Gastrocnemius medialis (tissue), 4 donors: Measurements from ENCODE around the gene SEPTIN5.

Experiments
- CTCF ChIP-seq, 5 experiments: fragments of 450-650 bp in 3 of 5; fragments of 200-600 bp in 2 of 5; sonication (generic) in 2 of 5; IDR thresholded peaks in 4 of 5; conservative IDR thresholded peaks in 1 of 5; 1 replicate in 4 of 5; 2 replicates in 1 of 5; pipeline ENCODE4 v1.5.1; 2016 to 2019; ENCODE audit warnings: antibody characterized with exemption in 5 of 5, mild to moderate bottlenecking in 3 of 5, moderate library complexity in 3 of 5
- POLR2A ChIP-seq, 2 donors: fragments of 450-650 bp; IDR thresholded peaks; one replicate each; pipeline ENCODE4 v1.6.1; 2017; ENCODE audit warnings: antibody characterized with exemption in 2 of 2, mild to moderate bottlenecking in 2 of 2, moderate library complexity in 2 of 2

DNA sequence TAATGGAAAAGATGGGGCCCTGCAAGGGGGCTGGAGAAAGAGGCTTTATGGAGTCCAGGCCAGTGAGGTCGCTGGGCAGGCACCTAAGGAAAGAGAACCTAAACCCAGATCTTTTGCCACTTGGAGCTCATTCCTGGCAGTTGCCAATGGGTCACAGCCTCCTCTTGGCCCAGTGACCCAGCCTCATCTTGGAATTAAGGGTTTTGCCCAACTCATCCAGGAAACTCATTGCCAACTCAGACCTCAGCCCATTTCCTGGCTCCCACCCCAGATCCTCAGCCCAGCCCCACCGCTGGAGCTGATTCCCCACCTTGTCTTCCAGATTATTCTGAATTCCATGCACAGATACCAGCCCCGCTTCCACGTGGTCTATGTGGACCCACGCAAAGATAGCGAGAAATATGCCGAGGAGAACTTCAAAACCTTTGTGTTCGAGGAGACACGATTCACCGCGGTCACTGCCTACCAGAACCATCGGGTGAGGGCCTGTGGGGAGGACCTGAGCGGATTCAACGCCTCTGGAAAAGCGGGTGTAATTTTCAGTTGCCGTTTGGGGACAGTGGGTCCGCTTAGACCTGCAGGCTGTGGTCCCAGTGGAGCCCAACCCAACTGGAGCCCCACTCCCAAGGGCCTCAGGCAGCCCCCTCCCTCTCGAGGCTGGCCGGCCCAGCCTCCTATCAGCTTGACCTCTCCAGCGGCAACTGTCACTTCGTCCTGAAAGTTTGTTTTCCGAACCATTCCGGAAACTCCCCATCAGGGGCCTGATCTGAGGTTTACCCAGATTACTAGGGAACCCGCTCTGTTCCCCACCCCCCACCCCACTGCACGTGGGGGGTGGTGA is 50.6 kb downstream of the SEPTIN5 start:
- no peak for TF ChIP-seq POLR2A (IDR thresholded peaks at IDR 0.05)
- TF ChIP-seq CTCF (IDR thresholded peaks at IDR 0.05 in 4 of 5, conservative IDR thresholded peaks at IDR 0.05 in 1 of 5) = no peak
